ENCODE data around the gene SNX8.

SNX8 gene

GRCh38 chr7:2299131-2299829 lies 15.0 kb downstream of the SNX8 start:
- H3K4me1 Mint-ChIP-seq: peaks cover 11% of the 10 kb centered on the region
- TF ChIP-seq CTCF (IDR thresholded peaks at IDR 0.05; ENCODE audit: unreplicated experiment in 3 of 3): no peak
- H3K27ac Mint-ChIP-seq: peak overlapping the region in 2 of 3 experiments; percentile 55 to 70
- H3K4me3 Mint-ChIP-seq: no peak overlapping the region
- peaks cover 9% of the 10 kb centered on the region for H3K36me3 Mint-ChIP-seq (ENCODE audit: low read depth)
- peaks cover 3% of the 10 kb centered on the region for H3K9me3 Mint-ChIP-seq
- no peaks in the 10 kb centered on the region for H3K27me3 Mint-ChIP-seq (ENCODE audit: low read depth)

- Mint-ChIP-seq H3K4me1 (peaks cover 11% of the 10 kb centered on the region), H3K36me3 (ENCODE audit: low read depth) (peaks cover 9% of the 10 kb centered on the region), H3K4me3 (no peak overlapping the region), H3K27ac (no peak overlapping the region), H3K9me3 (peaks cover 3% of the 10 kb centered on the region), H3K27me3 (ENCODE audit: low read depth) (no peaks in the 10 kb centered on the region)
- TF ChIP-seq CTCF (IDR thresholded peaks at IDR 0.05; ENCODE audit: unreplicated experiment in 3 of 3): no peak
Measured at GRCh38 chr7:2296832-2297231, 17.4 kb downstream of the SNX8 start.

- Mint-ChIP-seq H3K27ac (peak overlapping the region; percentile 23 to 66 (median 34)), H3K36me3 (ENCODE audit: low read depth) (peaks cover 1% of the 10 kb centered on the region), H3K4me3 (no peak overlapping the region), H3K9me3 (no peaks in the 10 kb centered on the region), H3K27me3 (ENCODE audit: low read depth) (no peaks in the 10 kb centered on the region), H3K4me1 (peaks cover 11% of the 10 kb centered on the region)
- TF ChIP-seq CTCF (IDR thresholded peaks at IDR 0.05; ENCODE audit: unreplicated experiment in 3 of 3): no peak
Measured at GRCh38 chr7:2295936-2296620, 18.2 kb downstream of the SNX8 start.

- Mint-ChIP-seq H3K36me3 (ENCODE audit: low read depth) (no peaks in the 10 kb centered on the region), H3K27ac (peak overlapping the region in 1 of 3 experiments; percentile 15), H3K9me3 (no peaks in the 10 kb centered on the region), H3K4me3 (no peak overlapping the region), H3K27me3 (ENCODE audit: low read depth) (no peaks in the 10 kb centered on the region), H3K4me1 (peaks cover 13% of the 10 kb centered on the region)
- no peak for TF ChIP-seq CTCF (IDR thresholded peaks at IDR 0.05; ENCODE audit: unreplicated experiment in 3 of 3)
Measured at GRCh38 chr7:2290877-2291276, 23.4 kb downstream of the SNX8 start.

GRCh38 chr7:2289621-2290020 lies 24.6 kb downstream of the SNX8 start:
- Mint-ChIP-seq H3K9me3 (no peaks in the 10 kb centered on the region), H3K27ac (peak overlapping the region; percentile 64 to 68 (median 67)), H3K4me1 (peaks cover 8% of the 10 kb centered on the region), H3K36me3 (ENCODE audit: low read depth) (no peaks in the 10 kb centered on the region), H3K4me3 (no peak overlapping the region), H3K27me3 (ENCODE audit: low read depth) (no peaks in the 10 kb centered on the region)
- TF ChIP-seq CTCF (IDR thresholded peaks at IDR 0.05; ENCODE audit: unreplicated experiment in 3 of 3): no peak

All from nephron (organoid).